ENCODE results near the gene SLBP.

SLBP gene

DNA sequence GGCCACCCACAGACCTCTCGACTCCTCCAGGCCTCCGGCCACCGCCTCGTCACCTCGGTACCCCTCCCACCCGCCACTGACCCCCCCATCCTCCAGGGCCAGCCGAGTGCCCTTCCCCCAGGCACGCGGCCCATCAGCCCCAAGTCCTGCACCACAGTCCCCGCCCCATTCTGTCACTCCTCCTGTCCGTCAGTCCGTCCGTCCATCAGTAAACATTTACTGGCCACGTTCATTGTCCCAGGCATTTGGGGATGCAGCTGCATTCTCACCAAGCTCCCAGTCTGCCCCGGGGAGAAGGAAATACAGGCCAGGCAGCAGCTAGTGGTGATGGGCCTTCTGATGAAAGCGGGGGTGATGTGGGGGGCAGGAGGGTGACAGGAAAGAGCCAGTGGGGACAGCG lies 45.7 kb upstream of the SLBP start:
- H3K27me3 ChIP-seq (ENCODE audit: low read length): no peaks in the 10 kb centered on the region
- H3K4me2 ChIP-seq (ENCODE audit: low read depth, low read length, poor library complexity, severe bottlenecking): no peak overlapping the region
- H3K9me2 ChIP-seq (replicated peaks; ENCODE audit: insufficient read depth, low read length): no peaks in the 10 kb centered on the region
- H3F3A ChIP-seq (ENCODE audit: insufficient read depth): no peaks in the 10 kb centered on the region
- H2AFZ ChIP-seq (ENCODE audit: low read depth, low read length, severe bottlenecking): no peak overlapping the region
- no peaks in the 10 kb centered on the region for H3K36me3 ChIP-seq (ENCODE audit: low read length)
- no peak overlapping the region for H3K9ac ChIP-seq (ENCODE audit: low read length)
- H3K9me3 ChIP-seq (ENCODE audit: insufficient read depth, low read length): no peaks in the 10 kb centered on the region
- H3K4me3 ChIP-seq (ENCODE audit: insufficient read depth, low read length, poor library complexity, severe bottlenecking): no peak overlapping the region
- H3K27ac ChIP-seq (ENCODE audit: low read depth, low read length): no peak overlapping the region
- no peaks in the 10 kb centered on the region for H4K20me1 ChIP-seq (ENCODE audit: low read depth, low read length)
- no peaks in the 10 kb centered on the region for H3K79me2 ChIP-seq (ENCODE audit: insufficient read depth, low read length)
- TF ChIP-seq, protein P1, sequence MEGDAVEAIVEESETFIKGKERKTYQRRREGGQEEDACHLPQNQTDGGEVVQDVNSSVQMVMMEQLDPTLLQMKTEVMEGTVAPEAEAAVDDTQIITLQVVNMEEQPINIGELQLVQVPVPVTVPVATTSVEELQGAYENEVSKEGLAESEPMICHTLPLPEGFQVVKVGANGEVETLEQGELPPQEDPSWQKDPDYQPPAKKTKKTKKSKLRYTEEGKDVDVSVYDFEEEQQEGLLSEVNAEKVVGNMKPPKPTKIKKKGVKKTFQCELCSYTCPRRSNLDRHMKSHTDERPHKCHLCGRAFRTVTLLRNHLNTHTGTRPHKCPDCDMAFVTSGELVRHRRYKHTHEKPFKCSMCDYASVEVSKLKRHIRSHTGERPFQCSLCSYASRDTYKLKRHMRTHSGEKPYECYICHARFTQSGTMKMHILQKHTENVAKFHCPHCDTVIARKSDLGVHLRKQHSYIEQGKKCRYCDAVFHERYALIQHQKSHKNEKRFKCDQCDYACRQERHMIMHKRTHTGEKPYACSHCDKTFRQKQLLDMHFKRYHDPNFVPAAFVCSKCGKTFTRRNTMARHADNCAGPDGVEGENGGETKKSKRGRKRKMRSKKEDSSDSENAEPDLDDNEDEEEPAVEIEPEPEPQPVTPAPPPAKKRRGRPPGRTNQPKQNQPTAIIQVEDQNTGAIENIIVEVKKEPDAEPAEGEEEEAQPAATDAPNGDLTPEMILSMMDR (IDR thresholded peaks at IDR 0.05; ENCODE audit: insufficient read depth, low read length, poor library complexity, severe bottlenecking): no peak
- TF ChIP-seq EZH2phosphoT487 (conservative IDR thresholded peaks at IDR 0.05; ENCODE audit: low read length): no peak

DNA sequence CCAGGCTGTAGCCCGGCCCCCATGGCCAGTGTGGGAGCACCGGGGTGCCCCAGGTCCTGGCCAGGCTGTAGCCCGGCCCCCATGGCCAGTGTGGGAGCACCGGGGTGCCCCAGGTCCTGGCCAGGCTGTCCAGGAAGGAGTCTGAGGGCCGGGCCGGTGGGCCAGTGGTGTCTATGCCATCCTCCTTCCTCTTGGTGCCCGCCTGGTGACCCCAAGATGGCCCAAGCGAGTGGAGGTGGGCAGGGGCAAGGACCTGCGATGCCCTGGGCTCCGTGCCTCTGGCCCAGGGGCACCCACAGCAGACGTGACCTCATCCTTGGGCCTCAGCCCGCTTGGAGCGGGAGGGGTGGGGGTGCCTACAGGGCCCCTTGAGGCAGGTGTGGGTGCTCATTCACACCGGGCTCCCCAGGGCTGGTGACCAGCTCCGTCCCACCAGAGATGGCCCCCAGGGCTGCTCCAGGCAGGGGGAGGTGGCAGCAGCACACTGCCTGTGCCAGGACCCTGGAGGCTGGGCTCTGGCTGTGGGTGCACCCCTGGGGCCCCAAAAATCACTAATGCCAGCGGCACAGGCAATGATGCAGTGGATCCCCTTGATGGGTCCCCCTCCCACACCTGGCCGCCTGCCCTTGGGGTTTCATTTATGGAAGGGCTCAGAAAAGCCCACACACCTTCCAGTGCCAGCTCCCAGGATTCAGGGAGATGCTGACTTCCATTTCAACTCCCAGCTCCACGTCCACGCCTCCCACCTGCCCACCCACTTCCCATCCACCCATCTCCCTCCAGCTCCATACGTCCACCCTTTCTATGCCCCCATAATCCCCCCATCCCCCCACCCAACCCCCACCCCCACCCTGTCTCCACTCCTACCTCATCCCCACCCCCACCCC lies 45.0 kb upstream of the SLBP start:
- Histone ChIP-seq H2AFZ (ENCODE audit: low read depth, low read length, severe bottlenecking) (no peak overlapping the region), H3K9me2 (replicated peaks; ENCODE audit: insufficient read depth, low read length) (no peaks in the 10 kb centered on the region), H4K20me1 (ENCODE audit: low read depth, low read length) (no peaks in the 10 kb centered on the region), H3K36me3 (ENCODE audit: low read length) (no peaks in the 10 kb centered on the region), H3K79me2 (ENCODE audit: insufficient read depth, low read length) (no peaks in the 10 kb centered on the region), H3F3A (ENCODE audit: insufficient read depth) (no peaks in the 10 kb centered on the region), H3K9ac (ENCODE audit: low read length) (no peak overlapping the region), H3K4me2 (ENCODE audit: low read depth, low read length, poor library complexity, severe bottlenecking) (no peak overlapping the region), H3K27ac (ENCODE audit: low read depth, low read length) (no peak overlapping the region), H3K27me3 (ENCODE audit: low read length) (no peaks in the 10 kb centered on the region), H3K4me3 (ENCODE audit: insufficient read depth, low read length, poor library complexity, severe bottlenecking) (no peak overlapping the region), H3K9me3 (ENCODE audit: insufficient read depth, low read length) (no peaks in the 10 kb centered on the region)
- TF ChIP-seq, protein P1 (IDR thresholded peaks at IDR 0.05; ENCODE audit: insufficient read depth, low read length, poor library complexity, severe bottlenecking): no peak
- TF ChIP-seq EZH2phosphoT487 (conservative IDR thresholded peaks at IDR 0.05; ENCODE audit: low read length): no peak

DNA sequence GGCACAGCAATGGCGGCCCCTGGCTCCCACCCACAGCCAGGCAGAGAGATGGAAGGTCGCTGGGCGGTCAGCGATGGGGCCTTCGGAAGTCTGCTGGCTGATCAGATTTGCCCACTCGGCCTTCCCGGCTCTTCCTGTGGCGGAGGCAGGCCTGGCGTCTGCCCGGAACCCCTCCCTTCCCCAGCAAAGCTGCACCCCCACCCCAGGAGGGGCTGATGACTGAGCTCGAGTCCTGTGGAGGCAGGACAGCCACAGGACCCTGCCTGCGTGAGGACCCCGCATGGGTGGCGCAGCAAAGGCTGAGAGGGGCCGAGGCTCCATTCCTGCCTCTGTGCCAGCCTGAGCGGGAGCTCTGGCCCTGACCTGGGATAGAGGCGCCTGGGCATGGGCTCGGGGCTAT lies 44.0 kb upstream of the SLBP start:
- no peak overlapping the region for H3K4me3 ChIP-seq (ENCODE audit: insufficient read depth, low read length, poor library complexity, severe bottlenecking)
- no peaks in the 10 kb centered on the region for H3K9me2 ChIP-seq (replicated peaks; ENCODE audit: insufficient read depth, low read length)
- H3K4me2 ChIP-seq (ENCODE audit: low read depth, low read length, poor library complexity, severe bottlenecking): no peak overlapping the region
- H3K36me3 ChIP-seq (ENCODE audit: low read length): no peaks in the 10 kb centered on the region
- H3F3A ChIP-seq (ENCODE audit: insufficient read depth): no peaks in the 10 kb centered on the region
- H3K9ac ChIP-seq (ENCODE audit: low read length): no peak overlapping the region
- no peaks in the 10 kb centered on the region for H3K27me3 ChIP-seq (ENCODE audit: low read length)
- TF ChIP-seq, protein P1 (IDR thresholded peaks at IDR 0.05; ENCODE audit: insufficient read depth, low read length, poor library complexity, severe bottlenecking): no peak
- no peak for TF ChIP-seq EZH2phosphoT487 (conservative IDR thresholded peaks at IDR 0.05; ENCODE audit: low read length)
- no peaks in the 10 kb centered on the region for H3K79me2 ChIP-seq (ENCODE audit: insufficient read depth, low read length)
- no peak overlapping the region for H3K27ac ChIP-seq (ENCODE audit: low read depth, low read length)
- H3K9me3 ChIP-seq (ENCODE audit: insufficient read depth, low read length): no peaks in the 10 kb centered on the region
- no peaks in the 10 kb centered on the region for H4K20me1 ChIP-seq (ENCODE audit: low read depth, low read length)
- no peak overlapping the region for H2AFZ ChIP-seq (ENCODE audit: low read depth, low read length, severe bottlenecking)
